HepG2 (cell line): ENCODE data around the gene SYCE3. TPM values are rescaled to one million over a fixed set of nuclear protein-coding genes. Genes with fewer than 3 reads are reported as not detected.

Source experiments
- KIAA2018 ChIP-seq: sonication (generic); formaldehyde crosslinking; IDR thresholded peaks from 2 replicates; pipeline ENCODE4 v1.5.0; 2020; ENCODE audit warnings: mild to moderate bottlenecking, missing genetic modification reagents, borderline replicate concordance
- MTA3 ChIP-seq: sonication (generic); formaldehyde crosslinking; IDR thresholded peaks from 2 replicates; pipeline ENCODE4 v1.4.0; 2020; ENCODE audit warnings: missing genetic modification reagents
- NFAT5 ChIP-seq: sonication (generic); formaldehyde crosslinking; IDR thresholded peaks from 2 replicates; pipeline ENCODE4 v1.4.0; 2020; ENCODE audit warnings: missing genetic modification reagents
- NFE2L1 ChIP-seq: sonication (generic); formaldehyde crosslinking; IDR thresholded peaks from 2 replicates; pipeline ENCODE4 v1.4.0; 2020; ENCODE audit warnings: missing genetic modification reagents, mild to moderate bottlenecking, borderline replicate concordance
- NR2F6 ChIP-seq, 2 experiments: IDR thresholded peaks; 2 replicates each; pipeline ENCODE4 v1.6.1; 2016; ENCODE audit warnings: antibody characterized with exemption in 1 of 2, mild to moderate bottlenecking in 1 of 2
- STAT6 ChIP-seq: sonication (generic); formaldehyde crosslinking; IDR thresholded peaks from 2 replicates; pipeline ENCODE4 v1.4.0; 2020; ENCODE audit warnings: missing genetic modification reagents, mild to moderate bottlenecking, borderline replicate concordance
- TRIM24 ChIP-seq: sonication (generic); formaldehyde crosslinking; IDR thresholded peaks from 2 replicates; pipeline ENCODE4 v1.8.0; 2022; ENCODE audit warnings: mild to moderate bottlenecking, missing genetic modification reagents
- ZNF264 ChIP-seq: sonication (generic); formaldehyde crosslinking; IDR thresholded peaks from 2 replicates; pipeline ENCODE4 v1.4.0; 2020; ENCODE audit warnings: missing genetic modification reagents
- ZNF280B ChIP-seq: sonication (generic); formaldehyde crosslinking; IDR thresholded peaks from 2 replicates; pipeline ENCODE4 v1.5.0; 2020; ENCODE audit warnings: missing genetic modification reagents, mild to moderate bottlenecking, borderline replicate concordance
- ZNF879 ChIP-seq: sonication (generic); formaldehyde crosslinking; IDR thresholded peaks from 2 replicates; pipeline ENCODE4 v1.8.1; 2023; ENCODE audit warnings: missing genetic modification reagents
- polyA plus RNA-seq, 8 experiments: library from polyadenylated mRNA; depleted of rRNA in 3 of 8; stranded (reverse) in 7 of 8; unstranded in 1 of 8; fragments of >200 nt; fragmentation: Illumina TruSeq in 4 of 8; extraction: Trizol in 4 of 8; gene quantifications; 2 replicates each; pipeline versions ENCODE4 v1.2.1 to v1.2.3, GENCODE V29; 2011 to 2016; ENCODE audit warnings: low read depth in 4 of 8, missing spikeins in 1 of 8, mixed read lengths in 1 of 8; ENCODE audit not compliant: insufficient read depth in 1 of 8
- total RNA-seq, 5 experiments: library from RNA; depleted of rRNA; stranded (reverse); fragments of >200 nt; fragmentation: Illumina TruSeq; extraction: Trizol; gene quantifications; 2 replicates each; pipeline ENCODE4 v1.2.3, GENCODE V29; 2016; ENCODE audit warnings: low read depth in 1 of 5

Gene SYCE3
- total and polyA plus RNA-seq, 2 of the 13 experiments (the other 11 are each of a cell fraction or from before 2014, with no cell fraction given) = not detected

- TF ChIP-seq KIAA2018 (CRISPR knock-in tag) = no peak
- peak; percentile 88; the same call in 1 of the 2 replicates for TF ChIP-seq NFE2L1 (CRISPR knock-in tag)
- peak; percentile 95 for TF ChIP-seq MTA3 (CRISPR knock-in tag)
- TF ChIP-seq TRIM24 = no peak
- peak; percentile 97 for TF ChIP-seq ZNF264 (CRISPR knock-in tag)
- TF ChIP-seq STAT6 (CRISPR knock-in tag) = no peak
- TF ChIP-seq ZNF280B = peak; percentile 90; the same call in 1 of the 2 replicates
- TF ChIP-seq NR2F6 (IDR thresholded peaks at IDR 0.05) = no peak
- peak; percentile 79 for TF ChIP-seq NR2F6 (CRISPR knock-in tag; IDR thresholded peaks at IDR 0.05)
- peak; percentile 99 for TF ChIP-seq NFAT5
- TF ChIP-seq ZNF879 (CRISPR knock-in tag) = peak; percentile 98
Measured at GRCh38 chr22:50599816-50600455, 37.2 kb upstream of the SYCE3 start (continued).
